Activated naive CD4-positive, alpha-beta T cell treated with anti-CD3 and anti-CD28 coated beads for 36 hours (primary cell): Measurements from ENCODE around the gene RAD51C. TPM values are rescaled to one million over a fixed set of nuclear protein-coding genes. Genes with fewer than 3 reads are reported as not detected.
"Not testable (repeated sequence)": the region's sequence is repeated elsewhere in the genome, so short reads cannot be mapped to it uniquely, and the experiment has no call there.

Experiments
- CTCF ChIA-PET: fragments of 350-600 bp; sonication (Branson Sonifier 250); formaldehyde crosslinking; loops from one replicate; lab custom pipeline; 2021; ENCODE audit warnings: antibody characterized with exemption; lab: Charles Lee
- DNase-seq: peaks from one replicate; pipeline ENCODE4 v3.0.0-alpha.2; 2020
- H3K27ac Mint-ChIP-seq: one replicate; pipeline ENCODE4 v1.8.0; 2021; ENCODE audit warnings: mild to moderate bottlenecking, mixed read lengths
- H3K27me3 Mint-ChIP-seq: one replicate; pipeline ENCODE4 v1.8.0; 2021; ENCODE audit warnings: low read depth, mixed read lengths
- H3K36me3 Mint-ChIP-seq: one replicate; pipeline ENCODE4 v1.8.0; 2021; ENCODE audit warnings: low read depth, mixed read lengths
- H3K4me1 Mint-ChIP-seq: one replicate; pipeline ENCODE4 v1.8.0; 2021; ENCODE audit warnings: low read depth, mixed read lengths
- H3K4me3 Mint-ChIP-seq: one replicate; pipeline ENCODE4 v1.8.0; 2021; ENCODE audit warnings: mild to moderate bottlenecking, moderate library complexity, mixed read lengths
- H3K9me3 Mint-ChIP-seq: one replicate; pipeline ENCODE4 v1.8.0; 2021; ENCODE audit warnings: mixed read lengths
- intact Hi-C: fragments of 100-400 bp; cut with micrococcal nuclease; formaldehyde crosslinking; loops from one replicate; pipeline ENCODE4 v1.15.1; 2023
- total RNA-seq, 2 experiments: library from RNA; stranded (reverse); gene quantifications; one replicate each; pipeline ENCODE4 v1.2.3, GENCODE V29; 2021

RAD51C gene
- total RNA-seq, 2 experiments from 2014 or later = 57.7 to 64.6 TPM

DNA sequence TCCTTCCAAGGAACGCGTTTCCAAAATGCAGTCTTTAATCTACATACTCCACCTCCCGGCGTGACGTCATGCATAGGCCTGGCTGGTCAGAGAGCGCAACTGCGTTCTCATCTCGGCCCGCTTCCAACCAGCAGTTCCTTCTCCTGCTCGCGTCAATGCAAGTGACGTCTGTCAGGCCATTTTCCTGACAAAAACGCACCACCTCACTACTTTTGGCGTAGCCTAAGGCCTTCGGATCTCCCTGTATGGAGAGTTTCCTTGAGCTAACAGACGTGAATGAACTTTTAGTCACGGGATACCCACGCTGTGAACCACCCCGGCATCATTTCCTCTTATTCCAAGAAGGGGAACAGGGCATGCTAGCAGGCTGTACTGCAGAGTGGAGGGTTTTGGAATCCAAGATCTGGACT lies 25.5 kb upstream of the RAD51C start:
- intact Hi-C loops = no loop called here
- DNase-seq = peak; percentile 62

GRCh38 chr17:58667934-58668597 lies 24.3 kb upstream of the RAD51C start:
- CTCF ChIA-PET = interaction anchor here (0.7 to 0.8 kb wide), 2 partner anchors 10 to 216 kb away, joined by 3 read pairs; no protein-coding TSS in a partner anchor
- no peak overlapping the region for H3K27ac Mint-ChIP-seq
- intact Hi-C loops = no loop called here
- H3K27me3 Mint-ChIP-seq = peaks cover 11% of the 10 kb centered on the region
- H3K4me3 Mint-ChIP-seq = no peak overlapping the region
- peaks cover 6% of the 10 kb centered on the region for H3K4me1 Mint-ChIP-seq
- no peaks in the 10 kb centered on the region for H3K9me3 Mint-ChIP-seq
- DNase-seq = no peak
- no peaks in the 10 kb centered on the region for H3K36me3 Mint-ChIP-seq

More for the DNA sequence above, 25.5 kb upstream of the RAD51C start:
- H3K9me3 Mint-ChIP-seq = no peaks in the 10 kb centered on the region
- no peak overlapping the region for H3K4me3 Mint-ChIP-seq
- no peaks in the 10 kb centered on the region for H3K36me3 Mint-ChIP-seq
- no peak overlapping the region for H3K27ac Mint-ChIP-seq
- CTCF ChIA-PET = interaction anchor here (0.6 kb wide), 1 partner anchor 108 kb away, joined by 7 read pairs; no protein-coding TSS in a partner anchor
- peaks cover 11% of the 10 kb centered on the region for H3K27me3 Mint-ChIP-seq
- H3K4me1 Mint-ChIP-seq = peaks cover 6% of the 10 kb centered on the region

DNA sequence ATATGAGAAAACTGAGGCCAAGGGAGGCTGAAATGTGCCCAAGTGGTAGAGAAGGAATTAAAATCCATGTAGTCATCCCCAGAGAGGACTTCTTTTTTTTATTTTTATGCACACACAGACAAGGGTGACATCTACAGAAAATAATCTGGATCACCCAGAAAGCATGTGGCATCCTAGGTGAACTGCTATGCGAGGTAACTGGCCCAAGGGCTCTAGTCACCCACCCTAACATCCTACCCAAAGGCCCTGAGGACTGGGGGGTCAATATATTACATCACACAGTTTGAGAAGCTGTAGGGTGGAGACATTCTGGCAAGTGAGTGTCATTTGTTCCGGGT lies 23.8 kb upstream of the RAD51C start:
- Mint-ChIP-seq H3K4me3 (no peak overlapping the region), H3K9me3 (no peaks in the 10 kb centered on the region), H3K36me3 (no peaks in the 10 kb centered on the region), H3K27me3 (peaks cover 11% of the 10 kb centered on the region), H3K4me1 (peaks cover 6% of the 10 kb centered on the region), H3K27ac (no peak overlapping the region)
- CTCF ChIA-PET = interaction anchor here (0.7 kb wide), 1 partner anchor 216 kb away, joined by 3 read pairs; no protein-coding TSS in a partner anchor
- intact Hi-C loops = no loop called here
- DNase-seq = no peak

- CTCF ChIA-PET = interaction anchor here (0.7 kb wide), 1 partner anchor 331 kb away, joined by 4 read pairs; no protein-coding TSS in a partner anchor
- intact Hi-C loops = no loop called here
- no peak overlapping the region for H3K27ac Mint-ChIP-seq
- no peaks in the 10 kb centered on the region for H3K9me3 Mint-ChIP-seq
- H3K4me1 Mint-ChIP-seq = peaks cover 6% of the 10 kb centered on the region
- H3K36me3 Mint-ChIP-seq = no peaks in the 10 kb centered on the region
- no peak for DNase-seq
- peaks cover 9% of the 10 kb centered on the region for H3K27me3 Mint-ChIP-seq
- H3K4me3 Mint-ChIP-seq = no peak overlapping the region
These were observed 22.5 kb upstream of the RAD51C start for GRCh38 chr17:58669853-58670252.

DNA sequence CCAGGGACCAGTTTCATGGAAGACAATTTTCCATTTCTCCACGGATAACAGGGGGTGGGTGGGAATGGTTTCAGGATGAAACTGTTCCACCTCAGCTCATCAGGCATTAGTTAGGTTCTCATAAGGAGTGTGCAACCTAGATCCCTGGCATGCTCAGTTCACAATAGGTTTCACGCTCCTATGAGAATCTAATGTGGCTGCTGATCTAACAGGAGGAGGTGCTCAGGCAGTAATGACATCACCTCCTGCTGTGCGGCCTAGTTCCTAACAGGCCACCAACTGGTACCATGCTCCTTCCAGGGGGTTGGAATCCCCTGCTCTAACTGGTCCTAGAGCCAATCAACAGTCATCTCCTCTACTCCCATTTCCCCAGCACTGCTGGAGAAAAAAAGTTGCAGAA lies 20.4 kb upstream of the RAD51C start:
- Mint-ChIP-seq H3K9me3 (no peaks in the 10 kb centered on the region), H3K4me3 (no peak overlapping the region), H3K27me3 (peaks cover 4% of the 10 kb centered on the region), H3K4me1 (peaks cover under 1% of the 10 kb centered on the region), H3K36me3 (no peaks in the 10 kb centered on the region), H3K27ac (no peak overlapping the region)
- intact Hi-C loops = no loop called here
- no peak for DNase-seq
- CTCF ChIA-PET = no interaction called here

DNA sequence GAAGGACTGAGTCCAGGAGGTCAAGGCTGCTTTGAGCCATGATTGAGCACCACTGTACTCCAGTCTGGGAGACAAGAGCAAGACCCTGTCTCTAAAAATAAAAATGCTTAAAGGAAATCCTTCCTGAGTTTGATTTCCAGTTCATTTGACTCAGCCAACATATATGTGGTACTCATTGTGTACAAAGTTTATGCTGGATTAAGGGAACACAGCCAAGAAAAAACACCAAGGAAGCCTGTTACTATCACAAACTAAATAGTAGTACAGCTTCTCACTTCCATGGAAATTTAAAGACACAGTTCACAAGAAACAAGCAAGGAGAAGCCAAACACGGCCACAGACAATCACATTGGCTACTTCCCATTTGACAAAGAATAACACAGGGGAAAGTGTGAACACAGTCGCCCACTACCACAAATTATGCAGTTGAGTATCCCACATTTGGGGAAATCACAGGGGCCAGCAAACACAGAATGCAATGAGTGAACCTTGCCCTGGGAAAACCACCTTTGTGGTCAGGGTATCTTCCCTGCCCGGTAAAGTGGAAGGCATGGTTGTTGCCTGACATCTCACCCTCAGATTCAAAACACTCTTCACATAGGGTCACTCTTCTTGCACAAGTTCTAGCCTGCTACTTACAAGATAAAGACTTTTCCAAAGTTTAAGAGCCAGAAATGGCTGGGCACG lies 15.1 kb upstream of the RAD51C start:
- CTCF ChIA-PET = interaction anchor here (0.7 kb wide), 1 partner anchor 11 kb away, joined by 6 read pairs; no protein-coding TSS in a partner anchor
- Mint-ChIP-seq H3K27ac (no peak overlapping the region), H3K9me3 (no peaks in the 10 kb centered on the region), H3K27me3 (no peaks in the 10 kb centered on the region), H3K4me3 (no peak overlapping the region), H3K4me1 (no peaks in the 10 kb centered on the region), H3K36me3 (no peaks in the 10 kb centered on the region)
- DNase-seq = no peak
- intact Hi-C loops = no loop called here

GRCh38 chr17:58678287-58678686 lies 14.1 kb upstream of the RAD51C start:
- H3K27ac Mint-ChIP-seq, intact Hi-C loops, H3K27me3 Mint-ChIP-seq: not testable (repeated sequence)

GRCh38 chr17:58679263-58680037 lies 13.0 kb upstream of the RAD51C start:
- H3K27me3 Mint-ChIP-seq = no peaks in the 10 kb centered on the region

More at GRCh38 chr17:58678287-58678686, 14.1 kb upstream of the RAD51C start:
- not testable (repeated sequence) for H3K4me3 Mint-ChIP-seq, H3K4me1 Mint-ChIP-seq, H3K9me3 Mint-ChIP-seq, DNase-seq, H3K36me3 Mint-ChIP-seq
- CTCF ChIA-PET = interaction anchor here (0.7 kb wide), 1 partner anchor 10 kb away, joined by 3 read pairs; no protein-coding TSS in a partner anchor

DNA sequence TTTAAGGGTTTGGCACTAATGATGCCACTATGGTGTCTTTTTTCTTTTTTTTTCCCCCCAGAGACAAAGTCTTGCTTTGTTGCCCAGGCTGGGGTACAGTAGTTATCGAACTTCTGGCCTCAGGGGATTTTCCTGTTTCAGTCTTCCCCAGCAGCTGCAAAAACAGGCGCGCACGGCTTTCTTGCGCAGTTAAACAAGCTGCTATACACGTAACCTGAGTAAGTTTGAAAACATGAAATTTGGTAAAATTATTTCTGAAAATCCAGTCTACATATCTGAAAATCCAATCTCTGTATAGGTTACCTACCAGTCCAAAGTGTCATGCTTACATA lies 12.4 kb upstream of the RAD51C start:
- no peaks in the 10 kb centered on the region for H3K4me1 Mint-ChIP-seq
- no peaks in the 10 kb centered on the region for H3K9me3 Mint-ChIP-seq
- no peak overlapping the region for H3K27ac Mint-ChIP-seq
- intact Hi-C loops = no loop called here
- CTCF ChIA-PET = no interaction called here
- no peak overlapping the region for H3K4me3 Mint-ChIP-seq
- no peak for DNase-seq
- H3K27me3 Mint-ChIP-seq = no peaks in the 10 kb centered on the region
- no peaks in the 10 kb centered on the region for H3K36me3 Mint-ChIP-seq

More at GRCh38 chr17:58679263-58680037, 13.0 kb upstream of the RAD51C start:
- Mint-ChIP-seq H3K36me3 (no peaks in the 10 kb centered on the region), H3K27ac (no peak overlapping the region), H3K9me3 (no peaks in the 10 kb centered on the region), H3K4me1 (no peaks in the 10 kb centered on the region), H3K4me3 (no peak overlapping the region)
- no peak for DNase-seq
- intact Hi-C loops = no loop called here
- CTCF ChIA-PET = no interaction called here

DNA sequence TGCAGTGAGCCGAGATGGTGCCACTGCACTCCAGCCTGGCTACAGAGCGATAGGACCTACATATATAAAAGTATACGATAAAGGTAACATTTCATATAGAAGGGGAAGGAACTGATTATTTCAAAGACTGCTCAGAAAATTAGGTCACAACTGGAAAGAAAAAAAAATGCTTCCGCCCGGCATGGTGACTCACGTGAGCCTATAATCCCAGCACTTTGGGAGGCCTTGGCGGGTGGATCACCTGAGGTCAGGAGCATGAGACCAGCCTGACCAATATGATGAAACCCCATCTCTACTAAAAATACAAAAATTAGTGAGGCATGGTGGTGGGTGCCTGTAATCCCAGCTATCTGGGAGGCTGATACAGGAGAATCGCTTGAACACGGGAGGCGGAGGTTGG lies 8.4 kb upstream of the RAD51C start:
- intact Hi-C loops = no loop called here
- H3K9me3 Mint-ChIP-seq = no peaks in the 10 kb centered on the region
- no peak overlapping the region for H3K27ac Mint-ChIP-seq
- no peak overlapping the region for H3K4me3 Mint-ChIP-seq
- DNase-seq = no peak
- no peaks in the 10 kb centered on the region for H3K36me3 Mint-ChIP-seq
- no peaks in the 10 kb centered on the region for H3K4me1 Mint-ChIP-seq
- CTCF ChIA-PET = no interaction called here
- no peaks in the 10 kb centered on the region for H3K27me3 Mint-ChIP-seq

DNA sequence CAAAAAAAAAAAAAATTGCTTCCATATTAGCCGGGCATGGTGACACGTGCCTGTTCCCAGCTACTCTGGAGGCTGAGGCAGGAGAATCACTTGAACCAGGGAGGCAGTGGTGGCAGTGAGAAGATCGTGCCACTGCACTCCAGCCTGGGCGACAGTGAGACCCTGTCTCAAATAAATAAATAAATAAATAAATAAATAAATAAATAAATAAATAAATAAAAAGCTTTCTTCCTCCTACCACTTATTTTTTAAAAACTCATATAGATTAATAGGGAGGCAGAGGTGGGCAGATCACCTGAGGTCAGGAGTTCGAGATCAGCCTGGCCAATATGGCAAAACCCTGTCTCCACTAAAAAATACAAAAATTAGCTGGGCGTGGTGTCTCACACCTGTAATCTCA lies 7.9 kb upstream of the RAD51C start:
- H3K27me3 Mint-ChIP-seq, DNase-seq, H3K36me3 Mint-ChIP-seq, H3K27ac Mint-ChIP-seq, H3K4me3 Mint-ChIP-seq, intact Hi-C loops, H3K4me1 Mint-ChIP-seq, H3K9me3 Mint-ChIP-seq: not testable (repeated sequence)
- CTCF ChIA-PET = interaction anchor here (0.6 to 0.7 kb wide), 2 partner anchors 114 to 197 kb away, joined by 4 read pairs; no protein-coding TSS in a partner anchor

GRCh38 chr17:58686980-58687379 lies 5.4 kb upstream of the RAD51C start:
- Mint-ChIP-seq H3K9me3 (no peaks in the 10 kb centered on the region), H3K4me1 (peaks cover 2% of the 10 kb centered on the region), H3K36me3 (no peaks in the 10 kb centered on the region), H3K27ac (no peak overlapping the region), H3K27me3 (no peaks in the 10 kb centered on the region), H3K4me3 (no peak overlapping the region)
- DNase-seq = no peak
- CTCF ChIA-PET = no interaction called here
- intact Hi-C loops = no loop called here
